Tibial nerve (tissue), 4 donors: ENCODE results near the gene CCDC63.

ENCODE experiments used
- EP300 ChIP-seq, 2 donors: sonication (generic); formaldehyde crosslinking; IDR thresholded peaks; one replicate each; pipeline ENCODE4 v1.6.1; 2017; ENCODE audit warnings: antibody characterized with exemption in 2 of 2, mild to moderate bottlenecking in 1 of 2
- POLR2A ChIP-seq, 2 donors: fragments of 450-650 bp; IDR thresholded peaks; one replicate each; pipeline ENCODE4 v1.6.1; 2017; ENCODE audit warnings: antibody characterized with exemption in 2 of 2, mild to moderate bottlenecking in 2 of 2, moderate library complexity in 2 of 2
- TF ChIP-seq, protein P1 (sequence below), 5 experiments: fragments of 200-600 bp in 3 of 5; fragments of 450-650 bp in 2 of 5; sonication (generic) in 3 of 5; IDR thresholded peaks; one replicate each; pipeline ENCODE4 v1.5.1; 2016 to 2019; ENCODE audit warnings: antibody characterized with exemption in 5 of 5, mild to moderate bottlenecking in 3 of 5, moderate library complexity in 2 of 5

DNA sequence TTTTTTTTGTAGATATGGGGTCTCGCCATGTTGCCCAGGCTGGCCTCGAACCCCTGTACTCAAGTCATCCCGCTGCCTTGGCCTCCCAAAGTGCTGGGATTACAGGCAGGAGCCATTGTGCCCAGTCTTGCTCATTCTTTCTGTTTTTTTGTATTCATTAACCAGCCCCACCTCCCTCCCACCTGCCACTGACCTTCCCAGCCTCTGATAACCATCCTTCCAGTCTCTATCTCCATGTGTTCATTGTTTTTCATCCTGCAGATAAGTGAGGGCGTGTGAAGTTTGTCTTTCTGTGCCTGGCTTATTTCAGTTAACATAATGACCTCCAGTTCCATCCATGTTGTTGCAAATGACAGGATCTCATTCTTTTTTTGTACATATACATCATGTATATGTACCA is 54.6 kb downstream of the CCDC63 start:
- TF ChIP-seq EP300 (IDR thresholded peaks at IDR 0.05) (no peak), POLR2A (IDR thresholded peaks at IDR 0.05) (no peak)
- TF ChIP-seq, protein P1, sequence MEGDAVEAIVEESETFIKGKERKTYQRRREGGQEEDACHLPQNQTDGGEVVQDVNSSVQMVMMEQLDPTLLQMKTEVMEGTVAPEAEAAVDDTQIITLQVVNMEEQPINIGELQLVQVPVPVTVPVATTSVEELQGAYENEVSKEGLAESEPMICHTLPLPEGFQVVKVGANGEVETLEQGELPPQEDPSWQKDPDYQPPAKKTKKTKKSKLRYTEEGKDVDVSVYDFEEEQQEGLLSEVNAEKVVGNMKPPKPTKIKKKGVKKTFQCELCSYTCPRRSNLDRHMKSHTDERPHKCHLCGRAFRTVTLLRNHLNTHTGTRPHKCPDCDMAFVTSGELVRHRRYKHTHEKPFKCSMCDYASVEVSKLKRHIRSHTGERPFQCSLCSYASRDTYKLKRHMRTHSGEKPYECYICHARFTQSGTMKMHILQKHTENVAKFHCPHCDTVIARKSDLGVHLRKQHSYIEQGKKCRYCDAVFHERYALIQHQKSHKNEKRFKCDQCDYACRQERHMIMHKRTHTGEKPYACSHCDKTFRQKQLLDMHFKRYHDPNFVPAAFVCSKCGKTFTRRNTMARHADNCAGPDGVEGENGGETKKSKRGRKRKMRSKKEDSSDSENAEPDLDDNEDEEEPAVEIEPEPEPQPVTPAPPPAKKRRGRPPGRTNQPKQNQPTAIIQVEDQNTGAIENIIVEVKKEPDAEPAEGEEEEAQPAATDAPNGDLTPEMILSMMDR (IDR thresholded peaks at IDR 0.05) = no peak
